IMR-90 (cell line): ENCODE results near the gene MRTFA.

Experiments used
- CHD1 ChIP-seq: IDR thresholded peaks from 2 replicates; pipeline ENCODE4 v1.6.1; 2012; ENCODE audit warnings: low read depth, low read length, improper control_type of control experiment
- MAFK ChIP-seq: IDR thresholded peaks from 2 replicates; pipeline ENCODE4 v1.6.1; 2012; ENCODE audit warnings: low read depth, low read length, improper control_type of control experiment
- POLR2A ChIP-seq: IDR thresholded peaks from 2 replicates; pipeline ENCODE4 v1.6.1; 2012; ENCODE audit warnings: mild to moderate bottlenecking, low read depth, low read length
- RAD21 ChIP-seq: IDR thresholded peaks from 2 replicates; pipeline ENCODE4 v1.6.1; 2012; ENCODE audit warnings: low read length, improper control_type of control experiment
- USF2 ChIP-seq: fragments of 150-350 bp; IDR thresholded peaks from 2 replicates; pipeline ENCODE4 v1.6.1; 2017; ENCODE audit warnings: mild to moderate bottlenecking, antibody characterized with exemption, low read length, low read depth

GRCh38 chr22:40593460-40594273 is 42.9 kb downstream of the MRTFA start:
- no peak for TF ChIP-seq RAD21
- no peak for TF ChIP-seq POLR2A
- TF ChIP-seq CHD1, result no peak
- no peak for TF ChIP-seq USF2
- no peak for TF ChIP-seq MAFK
